VCaP (cell line): ENCODE data around the gene SIPA1L3.
A peak's percentile ranks its signal among the peaks of the same experiment; 100 is the strongest.

Source experiments
- H3K27ac ChIP-seq: fragments of 450-650 bp; 2 replicates; pipeline ENCODE4 v1.5.1; 2017
- CTCF ChIP-seq: fragments of 450-650 bp; conservative IDR thresholded peaks from 2 replicates; pipeline ENCODE4 v1.5.1; 2017; ENCODE audit warnings: mild to moderate bottlenecking, moderate library complexity

Gene SIPA1L3

DNA sequence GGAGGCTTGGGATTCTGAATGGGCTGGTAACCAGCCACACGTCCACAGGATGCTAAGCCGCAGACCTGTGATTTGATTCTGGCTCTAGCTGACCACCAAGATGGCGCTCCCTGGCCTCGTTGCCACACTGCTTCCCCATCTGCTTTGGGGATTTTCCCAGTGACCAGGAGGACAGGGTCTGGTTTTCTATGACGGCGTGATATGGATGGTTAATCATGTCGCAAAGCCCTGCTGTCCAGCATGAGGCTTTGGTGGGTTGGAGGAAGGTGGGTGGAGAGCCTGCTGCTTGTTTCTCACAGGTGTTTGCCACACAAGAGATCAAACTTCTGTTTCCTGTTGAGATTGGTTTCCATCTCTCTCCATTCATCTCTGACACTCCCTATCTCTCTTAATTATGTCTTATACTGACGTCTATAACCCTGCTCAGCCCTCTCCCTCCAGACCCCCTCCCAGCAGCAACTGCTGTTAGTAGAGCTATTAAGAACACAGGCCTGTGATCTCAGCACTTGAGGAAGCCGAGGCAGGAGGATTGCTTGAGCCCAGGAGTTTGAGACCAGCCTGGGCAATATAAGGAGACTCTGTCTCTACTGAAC, 102.7 kb downstream of the SIPA1L3 start:
- TF ChIP-seq CTCF: no peak
- H3K27ac ChIP-seq: no peak overlapping the region

GRCh38 chr19:38011426-38011825, 104.4 kb downstream of the SIPA1L3 start:
- no peak for TF ChIP-seq CTCF
- no peak overlapping the region for H3K27ac ChIP-seq

DNA sequence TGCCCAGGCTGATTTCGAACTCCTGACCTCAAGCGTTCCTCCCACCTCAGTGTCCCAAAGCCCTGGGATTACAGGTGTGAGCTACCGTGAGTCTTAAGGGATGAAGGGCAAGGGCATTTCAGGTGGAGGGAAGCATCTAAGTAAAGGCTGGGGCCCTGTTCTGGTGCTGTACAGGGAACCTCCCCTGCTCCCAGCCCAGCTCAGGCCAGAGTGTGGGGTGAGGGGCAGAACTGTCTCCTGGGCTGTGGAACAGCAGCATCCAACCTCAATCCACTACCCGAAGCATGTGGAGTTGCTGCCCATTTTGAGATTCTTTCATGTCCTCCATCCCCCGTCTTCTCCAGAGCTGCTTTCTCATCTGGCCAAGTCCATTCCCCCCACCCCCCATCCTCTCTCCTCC, 105.3 kb downstream of the SIPA1L3 start:
- no peak for TF ChIP-seq CTCF
- H3K27ac ChIP-seq: peak overlapping the region; percentile 7; the same call in 1 of the 2 replicates

DNA sequence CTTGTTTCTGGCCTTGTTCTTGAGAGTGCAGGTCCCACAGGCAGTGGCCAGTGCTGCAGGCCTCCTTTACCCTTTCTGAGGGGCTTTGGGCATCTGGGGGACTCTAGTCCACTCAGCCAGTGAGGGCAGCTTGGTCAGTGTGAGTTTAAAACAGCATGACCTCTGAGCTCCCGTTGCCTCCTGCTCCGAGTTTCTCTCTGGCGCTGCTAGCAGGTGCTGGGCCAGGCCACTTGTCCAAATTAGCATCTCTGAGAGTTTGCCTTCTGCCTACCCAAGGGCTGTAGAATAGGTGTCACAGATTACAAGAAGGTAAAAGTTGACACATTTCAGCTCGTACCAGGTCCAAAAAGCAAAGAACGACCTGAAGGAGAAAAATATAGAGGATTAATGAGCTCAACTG, 105.9 kb downstream of the SIPA1L3 start:
- TF ChIP-seq CTCF: no peak
- peak overlapping the region; percentile 7; the same call in 1 of the 2 replicates for H3K27ac ChIP-seq

DNA sequence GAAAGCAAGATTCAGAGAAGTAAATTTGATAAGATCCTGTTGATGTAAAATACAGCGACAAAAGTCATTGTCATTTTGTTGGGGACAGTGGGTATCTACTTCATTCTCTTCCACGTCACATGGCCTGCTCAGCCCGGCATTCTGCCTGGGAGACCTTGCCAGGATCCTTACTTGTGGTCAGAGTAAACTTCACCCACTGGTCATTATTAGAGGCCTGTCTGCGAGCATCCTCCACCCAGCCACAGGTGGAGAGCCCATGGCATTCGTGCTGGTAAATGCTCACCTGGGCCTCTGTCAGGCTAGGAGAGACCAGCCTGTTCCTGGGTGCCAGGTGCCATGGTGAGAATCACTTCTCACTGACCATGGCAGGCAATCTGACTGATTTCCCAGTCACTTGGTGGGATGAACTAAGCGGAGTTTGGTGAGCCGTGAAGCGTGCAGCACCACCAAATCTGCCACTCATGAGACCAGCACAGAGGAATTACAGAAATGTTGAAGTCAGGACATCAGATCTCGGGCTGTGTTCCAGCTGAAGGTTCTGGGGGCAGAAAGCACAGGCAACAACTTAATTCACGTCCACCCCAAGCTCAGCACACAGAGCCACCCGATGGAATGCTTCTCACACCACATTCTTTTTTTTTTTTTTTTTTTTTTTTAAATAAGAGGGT, 107.0 kb downstream of the SIPA1L3 start:
- no peak overlapping the region for H3K27ac ChIP-seq
- no peak for TF ChIP-seq CTCF

GRCh38 chr19:38015216-38015615, 108.2 kb downstream of the SIPA1L3 start:
- TF ChIP-seq CTCF: no peak
- H3K27ac ChIP-seq: no peak overlapping the region

DNA sequence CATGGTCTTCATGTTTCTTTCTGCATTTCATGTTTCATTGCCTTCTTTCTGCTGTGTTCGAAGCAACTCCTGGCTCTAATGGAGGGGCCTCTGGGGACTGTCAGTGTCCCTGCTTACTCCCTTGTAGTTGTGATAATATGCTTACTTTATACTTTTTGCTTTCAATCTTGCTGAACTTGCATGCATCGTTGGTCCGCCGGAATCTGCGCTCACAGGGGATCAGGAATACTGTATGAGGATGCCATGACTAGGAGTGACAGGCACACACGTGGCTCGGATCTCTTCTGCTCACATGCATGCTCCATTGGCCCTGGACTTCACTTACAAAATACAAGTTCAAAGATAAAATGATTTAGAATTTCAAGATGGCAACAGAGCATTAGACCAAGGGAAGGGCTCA, 108.8 kb downstream of the SIPA1L3 start:
- no peak overlapping the region for H3K27ac ChIP-seq
- no peak for TF ChIP-seq CTCF
